ENCODE data around the gene MCRIP1.
"Not testable (repeated sequence)": the region's sequence is repeated elsewhere in the genome, so short reads cannot be mapped to it uniquely, and the experiment has no call there.

Gene MCRIP1

DNA sequence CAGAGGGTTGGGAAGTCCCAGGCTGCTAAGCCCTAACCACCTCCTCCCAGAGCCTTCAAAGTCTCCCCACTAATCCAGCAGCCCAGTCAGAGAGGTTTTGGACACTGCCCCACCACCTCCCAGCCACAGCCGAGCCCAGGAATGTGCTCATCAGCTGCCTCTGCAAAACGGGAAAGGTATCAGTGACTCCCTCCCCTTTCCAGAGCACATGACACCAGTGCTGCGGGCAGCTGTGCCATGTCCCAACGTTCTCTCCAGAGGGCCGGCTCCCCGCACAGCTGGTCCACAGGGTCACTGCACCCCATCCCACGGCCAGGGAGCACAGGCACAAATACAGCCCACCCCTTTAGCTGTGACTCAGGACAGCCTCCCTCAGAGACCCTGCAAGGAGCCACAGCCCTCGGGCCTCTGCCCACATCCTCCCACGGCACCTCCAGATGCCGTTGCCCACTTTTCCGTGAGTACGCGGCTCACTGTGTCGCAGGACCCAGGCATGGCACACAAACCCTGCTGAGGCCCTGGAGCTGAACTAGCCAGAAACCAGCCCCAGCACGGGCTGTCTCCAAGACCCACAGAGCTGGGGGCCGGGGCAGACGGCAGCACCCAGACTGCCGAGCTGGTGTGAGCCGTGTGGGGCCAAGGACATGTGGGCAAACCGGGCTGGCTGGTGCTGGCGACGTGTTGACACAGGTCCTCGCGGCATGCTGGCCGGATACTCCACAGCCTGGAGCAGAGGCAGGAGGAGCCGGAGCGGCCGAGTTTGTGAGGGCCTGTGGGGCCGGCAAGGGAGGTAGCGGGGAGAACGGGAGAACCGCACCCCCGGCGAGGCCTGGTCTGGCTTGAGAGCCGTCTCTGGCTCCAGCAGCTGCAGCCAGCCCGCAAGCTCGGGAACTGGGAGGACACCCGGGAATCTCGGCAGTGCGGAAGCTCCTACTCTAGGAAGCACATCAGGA lies 8.0 kb upstream of the MCRIP1 start:
- DNase-seq (ENCODE audit: low read depth in 2 of 2) = no peak

- not testable (repeated sequence) for DNase-seq (ENCODE audit: low read depth in 2 of 2)
These were observed 7.0 kb upstream of the MCRIP1 start for GRCh38 chr17:81840059-81840458.

GRCh38 chr17:81839301-81839700 lies 6.2 kb upstream of the MCRIP1 start:
- no peak for DNase-seq (ENCODE audit: low read depth in 2 of 2)

DNA sequence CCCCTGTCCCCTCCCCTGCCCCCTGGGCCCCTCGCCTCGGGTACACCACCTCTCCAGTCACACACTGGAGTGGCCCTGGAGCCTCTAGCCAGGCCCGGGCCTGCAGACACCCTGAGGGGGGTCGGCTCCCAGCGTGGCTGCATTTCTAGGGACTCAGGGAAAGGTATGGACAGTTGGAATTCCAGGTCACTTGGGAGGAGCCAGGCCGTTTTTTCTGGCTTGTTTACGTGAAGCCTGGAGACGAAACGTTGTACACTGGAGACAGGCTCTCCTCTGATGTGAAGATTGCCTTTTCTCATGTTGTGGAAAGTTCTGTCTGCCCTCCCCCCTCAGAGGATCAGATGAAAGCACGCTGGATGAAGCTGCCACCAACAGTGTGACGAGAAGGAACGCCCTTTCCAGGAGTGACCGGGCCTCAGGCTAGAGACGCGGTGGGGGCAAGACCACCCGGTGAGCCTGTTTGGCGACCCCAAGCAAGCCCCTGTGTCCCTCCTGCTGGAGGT lies 5.7 kb upstream of the MCRIP1 start:
- DNase-seq (ENCODE audit: low read depth in 2 of 2) = no peak

DNA sequence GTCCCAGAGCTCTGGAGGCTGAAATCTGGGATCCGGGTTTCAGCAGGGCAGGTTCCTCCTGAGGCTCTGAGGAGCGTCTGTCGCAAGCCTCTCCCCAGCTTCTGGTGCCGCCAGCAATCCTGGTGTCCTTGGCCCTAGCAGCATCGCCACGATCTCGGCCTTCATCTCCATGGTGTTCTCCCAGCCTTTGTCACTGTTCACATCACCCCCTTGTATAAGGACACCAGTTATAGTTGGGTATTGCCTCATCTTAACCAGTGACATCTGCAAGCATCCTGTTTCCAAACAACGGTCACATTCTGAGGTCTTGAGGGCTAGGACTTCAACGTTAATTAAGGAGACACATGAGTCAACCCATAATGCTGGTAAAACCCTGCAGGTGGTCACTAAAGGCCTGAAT lies 4.5 kb upstream of the MCRIP1 start:
- DNase-seq (ENCODE audit: low read depth in 2 of 2) = no peak

- no peak for DNase-seq (ENCODE audit: low read depth in 2 of 2)
These were observed 1.8 kb upstream of the MCRIP1 start, which contains the start of gene PPP1R27 for GRCh38 chr17:81834831-81835267. Gene PPP1R27 (minus strand): TSS chr17:81835050. CDS start chr17:81834953, 97 bp downstream.

GRCh38 chr17:81833921-81834830 lies 1.1 kb upstream of the MCRIP1 start:
- no peak for DNase-seq (ENCODE audit: low read depth in 2 of 2)

- DNase-seq (ENCODE audit: low read depth in 2 of 2) = peak in 1 of 2 donors; percentile 42
These were observed 407 bp downstream of the MCRIP1 start for GRCh38 chr17:81832608-81833159.

- DNase-seq (ENCODE audit: low read depth in 2 of 2) = peak in 1 of 2 donors; percentile 49
These were observed 1.0 kb downstream of the MCRIP1 start for GRCh38 chr17:81831957-81832607.

DNA sequence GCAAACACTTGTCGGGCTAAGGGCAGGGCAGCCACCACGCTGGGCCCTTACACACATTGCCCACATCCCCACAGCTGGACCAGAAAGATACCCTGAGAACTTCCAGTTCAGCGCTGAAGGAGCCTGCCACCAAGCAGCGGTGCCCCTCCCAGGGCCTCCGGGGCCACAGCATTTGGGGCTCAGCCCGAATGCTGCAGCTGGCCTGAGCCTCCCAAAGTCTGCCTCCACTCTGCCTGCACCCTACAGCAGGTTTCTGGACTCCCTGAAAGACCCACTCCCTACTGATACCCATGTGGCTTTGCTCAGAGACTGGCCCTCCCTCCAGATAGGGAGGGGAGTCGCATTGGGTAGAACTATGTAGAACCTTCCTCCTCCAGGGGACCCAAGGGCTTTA lies 1.5 kb downstream of the MCRIP1 start:
- DNase-seq (ENCODE audit: low read depth in 2 of 2) = no peak

DNA sequence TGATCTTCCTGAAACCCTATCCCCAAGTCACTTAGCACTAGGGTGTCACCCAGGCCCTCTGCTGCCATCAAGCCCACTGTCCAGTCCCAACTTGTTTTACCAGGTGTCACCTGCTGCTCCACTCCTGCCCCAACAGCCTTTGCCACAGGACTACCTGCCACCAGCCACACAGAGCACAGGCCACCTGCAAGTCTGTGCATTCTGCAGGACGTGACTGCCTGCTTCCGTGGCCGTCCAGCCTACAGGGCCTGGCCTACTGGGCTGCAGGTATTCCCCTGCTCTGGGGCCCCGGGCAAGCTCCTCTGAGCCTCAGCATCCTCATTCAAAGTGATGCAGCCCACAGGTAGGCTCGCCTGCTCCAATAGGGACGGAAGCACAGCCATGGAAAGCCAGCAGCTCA lies 3.2 kb downstream of the MCRIP1 start:
- no peak for DNase-seq (ENCODE audit: low read depth in 2 of 2)

DNA sequence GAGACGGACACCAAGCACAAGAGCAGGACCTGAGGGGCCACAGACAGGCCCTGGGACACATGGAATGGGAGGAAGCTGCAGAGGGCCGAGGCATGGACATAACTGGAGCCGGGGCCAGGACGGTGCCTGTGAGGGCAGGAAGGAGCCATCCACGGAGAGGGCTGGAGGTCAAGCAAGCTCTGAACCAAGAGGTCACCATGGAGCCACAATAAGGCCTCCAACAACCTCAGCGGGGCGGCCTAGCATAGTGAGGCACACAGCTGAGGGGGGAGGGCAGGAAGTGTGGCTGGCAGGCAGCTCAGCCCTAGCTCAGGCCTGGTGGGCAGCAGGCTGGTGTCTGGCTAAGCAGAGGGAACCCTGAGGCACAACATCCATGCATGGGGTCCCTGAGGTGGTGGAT lies 4.4 kb downstream of the MCRIP1 start:
- DNase-seq (ENCODE audit: low read depth in 2 of 2) = no peak

DNA sequence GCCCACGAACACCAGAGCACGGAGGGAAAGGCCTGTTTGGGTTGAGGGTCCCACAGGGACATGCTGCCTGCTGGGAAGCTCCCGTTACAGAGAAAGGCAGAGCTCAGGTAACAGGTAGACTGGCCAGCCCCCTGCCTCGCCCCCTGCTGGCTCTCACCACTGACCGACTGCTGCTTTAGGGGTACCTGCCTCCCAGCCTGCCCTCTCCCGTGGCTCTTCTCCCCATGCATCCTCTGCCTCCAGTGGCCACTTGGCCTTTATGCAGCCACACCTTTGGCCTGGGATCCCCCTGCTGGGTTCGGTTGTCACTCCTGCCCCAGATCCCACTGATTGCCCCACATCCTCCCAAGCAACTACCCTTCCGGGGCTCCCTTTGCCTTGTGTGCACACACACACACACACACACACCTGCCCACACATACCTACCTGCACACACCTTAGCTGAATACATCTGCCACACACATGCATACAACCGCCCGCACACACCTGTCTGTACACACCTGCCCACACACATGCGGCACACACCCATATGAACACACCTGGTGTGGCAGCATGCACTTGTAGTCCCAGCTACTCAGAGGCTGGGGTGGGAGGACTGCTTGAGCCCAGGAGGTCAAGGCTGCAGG lies 7.1 kb downstream of the MCRIP1 start:
- DNase-seq (ENCODE audit: low read depth in 2 of 2) = no peak

DNA sequence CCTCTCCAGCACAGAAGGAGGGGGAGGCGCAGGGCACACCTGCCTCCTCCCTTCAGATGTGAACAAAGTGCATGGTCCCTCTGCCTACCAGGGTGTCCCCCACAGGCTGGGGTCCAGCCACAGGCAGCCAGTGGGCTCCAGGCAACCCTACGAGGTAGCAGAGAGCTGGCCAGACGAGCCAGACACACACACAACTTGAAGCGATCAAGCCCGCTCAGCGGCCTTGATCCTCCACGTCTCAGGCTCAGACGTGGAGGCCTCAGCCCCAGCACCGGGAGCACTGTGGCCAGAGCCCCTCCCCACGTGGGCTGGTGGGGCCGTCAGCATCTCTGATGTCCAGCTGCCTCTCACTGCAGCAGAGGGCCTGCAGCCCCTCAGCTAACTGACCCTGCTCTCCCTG lies 8.5 kb downstream of the MCRIP1 start:
- no peak for DNase-seq (ENCODE audit: low read depth in 2 of 2)

DNA sequence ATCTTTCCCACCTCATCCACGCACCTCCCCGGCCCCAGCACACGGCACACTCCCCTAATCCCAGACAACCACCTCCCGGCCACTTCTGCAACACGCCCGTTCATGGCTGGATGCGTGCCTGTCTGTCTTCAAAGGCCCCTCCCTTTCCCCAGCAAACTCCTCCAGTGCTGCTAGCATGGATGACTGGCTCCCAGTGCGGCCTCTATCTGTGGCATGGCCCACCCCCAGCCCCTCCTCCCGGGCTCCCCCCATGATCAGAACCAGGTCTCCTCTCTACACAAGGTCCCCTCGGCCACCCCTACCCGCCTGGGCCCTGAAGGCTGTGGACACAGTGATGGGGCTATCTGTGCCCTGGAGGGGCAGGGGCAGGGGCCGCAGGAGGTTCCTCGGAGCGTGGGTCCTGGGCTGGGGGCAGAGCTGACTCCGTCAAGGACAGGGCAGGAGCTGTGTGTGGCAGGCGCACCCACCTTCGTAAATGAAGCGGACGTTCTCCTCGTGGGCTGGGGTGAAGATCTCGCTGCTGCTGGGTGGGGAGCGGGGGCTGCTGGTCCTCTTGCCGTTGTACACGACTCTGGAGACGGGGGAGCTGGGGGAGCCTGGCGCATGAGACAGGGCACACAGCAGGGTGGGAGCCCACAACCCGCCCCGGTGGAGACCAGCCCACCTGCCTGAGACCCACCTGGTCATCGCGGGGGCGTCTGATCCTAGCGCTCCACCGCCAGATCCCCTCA lies 9.1 kb downstream of the MCRIP1 start:
- no peak for DNase-seq (ENCODE audit: low read depth in 2 of 2)

DNA sequence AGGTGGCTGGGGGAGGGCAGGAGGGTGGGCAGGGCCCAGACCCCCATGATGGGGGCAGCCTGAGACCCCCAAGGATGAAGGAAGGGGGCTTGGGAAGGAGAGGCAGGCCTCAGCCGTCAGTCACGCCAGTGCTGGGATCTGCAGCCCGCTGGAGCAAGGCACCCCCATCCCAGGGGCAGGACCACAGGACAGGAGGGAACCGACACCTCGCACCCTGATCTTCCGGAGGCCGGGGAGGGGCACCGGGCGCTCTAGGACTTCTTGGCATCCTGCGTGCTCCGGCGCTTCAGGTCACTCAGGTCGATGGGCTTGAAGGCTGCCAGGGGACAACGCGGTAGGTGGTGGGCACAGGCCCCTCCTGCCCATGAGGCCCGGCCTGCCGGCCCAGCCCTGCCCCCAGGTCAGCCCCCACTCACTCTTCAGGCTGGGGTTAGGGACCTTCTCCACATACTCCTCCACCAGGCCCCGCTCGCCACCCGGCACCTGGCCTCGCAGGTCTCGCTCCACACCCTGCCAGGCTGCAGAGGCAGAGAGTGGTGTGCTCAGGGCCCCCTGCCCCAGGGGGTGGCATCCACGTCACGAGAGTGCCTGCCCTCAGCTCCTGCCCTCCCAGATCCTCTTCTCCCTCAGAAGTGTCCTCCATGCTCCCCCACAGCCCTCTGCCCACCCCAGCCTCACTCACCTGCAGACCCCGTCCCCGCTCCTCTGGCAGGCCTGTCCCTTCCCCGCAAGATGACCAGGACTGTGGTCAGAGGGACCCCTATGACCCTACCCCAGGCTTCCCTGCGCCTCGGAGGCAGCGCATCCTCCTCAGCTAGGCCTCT lies 9.9 kb downstream of the MCRIP1 start:
- no peak for DNase-seq (ENCODE audit: low read depth in 2 of 2)

DNA sequence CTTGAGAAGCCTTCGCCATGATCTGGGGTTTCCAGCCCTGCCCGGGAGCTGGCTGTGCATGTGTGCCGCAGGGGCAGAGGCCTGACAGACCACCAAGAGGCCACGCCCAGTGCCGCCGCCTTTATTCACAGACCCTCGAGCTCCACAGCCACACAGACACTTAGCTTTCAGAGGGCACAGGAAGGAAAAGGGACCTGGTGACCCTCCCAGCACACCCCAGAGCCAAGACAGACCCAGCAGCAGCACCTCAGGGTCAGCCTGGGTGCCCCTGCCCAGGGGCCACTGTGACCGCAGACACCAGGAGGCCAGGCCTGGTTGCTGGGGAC lies 10.8 kb downstream of the MCRIP1 start:
- no peak for DNase-seq (ENCODE audit: low read depth in 2 of 2)

DNA sequence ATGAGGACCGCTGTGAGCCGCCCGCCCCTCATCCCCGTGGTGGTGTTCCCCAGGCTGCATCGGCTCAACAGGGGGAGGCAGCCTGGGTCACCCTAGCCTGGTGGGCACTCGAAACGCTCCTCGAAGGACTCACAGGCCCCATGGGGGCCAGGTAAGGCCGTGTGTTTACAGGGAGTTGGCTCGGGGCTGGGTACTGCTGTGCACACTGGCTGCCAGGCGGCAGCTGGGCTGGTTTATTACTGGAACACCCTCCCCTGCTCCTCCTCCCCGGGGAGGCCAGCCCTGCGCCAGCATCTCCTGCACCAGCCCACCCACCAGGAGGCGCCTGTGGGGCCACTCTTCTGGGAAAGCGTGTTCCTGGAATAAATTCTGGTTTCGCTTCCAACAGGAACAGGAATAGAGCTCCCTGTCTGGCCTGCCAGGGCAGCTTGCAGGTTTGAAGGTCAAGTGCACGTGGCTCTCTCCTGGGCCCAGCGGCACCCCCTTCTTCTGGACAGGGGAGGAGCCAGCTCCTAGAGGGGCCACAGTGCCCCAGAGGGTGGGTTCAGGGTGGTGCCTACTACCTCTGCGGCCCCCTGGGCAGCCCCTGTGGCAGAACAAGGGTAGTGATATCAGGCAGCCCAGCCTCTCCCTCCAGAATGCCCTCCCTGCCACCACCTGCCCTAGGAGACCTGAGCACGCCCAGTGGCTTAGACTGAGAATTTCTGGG lies 11.3 kb downstream of the MCRIP1 start:
- no peak for DNase-seq (ENCODE audit: low read depth in 2 of 2)

GRCh38 chr17:81821147-81821546 lies 11.9 kb downstream of the MCRIP1 start:
- no peak for DNase-seq (ENCODE audit: low read depth in 2 of 2)

All from stimulated activated CD8-positive, alpha-beta memory T cell treated with anti-CD3 and anti-CD28 coated beads, Interleukin-7, amount 100 ng/mL, for 4 hours (primary cell).